HepG2 (cell line): ENCODE data around the gene ANKRD39. TPM values are rescaled to one million over a fixed set of nuclear protein-coding genes. Genes with fewer than 3 reads are reported as not detected.
A peak's percentile ranks its signal among the peaks of the same experiment; 100 is the strongest.

ENCODE experiments used
- ATF2 ChIP-seq: sonication (generic); formaldehyde crosslinking; IDR thresholded peaks from 2 replicates; pipeline ENCODE4 v1.4.0; 2020; ENCODE audit warnings: missing genetic modification reagents
- CEBPG ChIP-seq: IDR thresholded peaks from 2 replicates; pipeline ENCODE4 v1.6.1; 2016
- DZIP1 ChIP-seq: sonication (generic); formaldehyde crosslinking; IDR thresholded peaks from 2 replicates; pipeline ENCODE4 v1.5.0; 2020; ENCODE audit warnings: mild to moderate bottlenecking, missing genetic modification reagents
- GATAD2A ChIP-seq: IDR thresholded peaks from 2 replicates; pipeline ENCODE4 v1.6.1; 2016
- HBP1 ChIP-seq: IDR thresholded peaks from 2 replicates; pipeline ENCODE4 v1.6.1; 2016; ENCODE audit warnings: low read depth, control low read depth
- KDM3A ChIP-seq: IDR thresholded peaks from 2 replicates; pipeline ENCODE4 v1.6.1; 2018; ENCODE audit warnings: low read depth, missing compliant biosample characterization
- MAFF ChIP-seq: IDR thresholded peaks from 2 replicates; pipeline ENCODE4 v1.6.1; 2011; ENCODE audit warnings: low read depth, low read length, improper control_type of control experiment
- PHF8 ChIP-seq: sonication (generic); formaldehyde crosslinking; IDR thresholded peaks from 2 replicates; pipeline ENCODE4 v1.5.0; 2020; ENCODE audit warnings: missing genetic modification reagents
- POGZ ChIP-seq: sonication (generic); formaldehyde crosslinking; IDR thresholded peaks from 2 replicates; pipeline ENCODE4 v1.4.0; 2020; ENCODE audit warnings: mild to moderate bottlenecking, missing genetic modification reagents
- PRPF4 ChIP-seq: fragments of 200-400 bp; formaldehyde crosslinking; IDR thresholded peaks from 2 replicates; pipeline ENCODE4 v1.6.1; 2016; ENCODE audit warnings: low read length, low read depth; ENCODE audit not compliant: poor library complexity, severe bottlenecking
- SIN3B ChIP-seq: fragments of 150-350 bp; IDR thresholded peaks from 2 replicates; pipeline ENCODE4 v1.6.1; 2014; ENCODE audit warnings: low read length
- TBX3 ChIP-seq: fragments of 450-650 bp; IDR thresholded peaks from 2 replicates; pipeline ENCODE4 v1.6.1; 2017; ENCODE audit warnings: antibody characterized with exemption, mild to moderate bottlenecking, inconsistent platforms, borderline replicate concordance
- ZBTB7B ChIP-seq: sonication (generic); formaldehyde crosslinking; IDR thresholded peaks from 2 replicates; pipeline ENCODE4 v1.4.0; 2020; ENCODE audit warnings: missing genetic modification reagents
- ZNF17 ChIP-seq: sonication (generic); formaldehyde crosslinking; IDR thresholded peaks from 2 replicates; pipeline ENCODE4 v1.5.0; 2020; ENCODE audit warnings: mild to moderate bottlenecking, missing genetic modification reagents
- ZNF747 ChIP-seq: sonication (generic); formaldehyde crosslinking; IDR thresholded peaks from 2 replicates; pipeline ENCODE4 v1.8.1; 2023; ENCODE audit warnings: missing genetic modification reagents, mild to moderate bottlenecking, borderline replicate concordance
- ZNF761 ChIP-seq: sonication (generic); formaldehyde crosslinking; conservative IDR thresholded peaks from 2 replicates; pipeline ENCODE4 v1.4.0; 2020; ENCODE audit warnings: mild to moderate bottlenecking, missing genetic modification reagents
- ZSCAN22 ChIP-seq: sonication (generic); formaldehyde crosslinking; IDR thresholded peaks from 2 replicates; pipeline ENCODE4 v1.4.0; 2020; ENCODE audit warnings: mild to moderate bottlenecking, missing genetic modification reagents
- polyA plus RNA-seq, 8 experiments: library from polyadenylated mRNA; depleted of rRNA in 3 of 8; stranded (reverse) in 7 of 8; unstranded in 1 of 8; fragments of >200 nt; fragmentation: Illumina TruSeq in 4 of 8; extraction: Trizol in 4 of 8; gene quantifications; 2 replicates each; pipeline versions ENCODE4 v1.2.1 to v1.2.3, GENCODE V29; 2011 to 2016; ENCODE audit warnings: low read depth in 4 of 8, missing spikeins in 1 of 8, mixed read lengths in 1 of 8; ENCODE audit not compliant: insufficient read depth in 1 of 8
- total RNA-seq, 5 experiments: library from RNA; depleted of rRNA; stranded (reverse); fragments of >200 nt; fragmentation: Illumina TruSeq; extraction: Trizol; gene quantifications; 2 replicates each; pipeline ENCODE4 v1.2.3, GENCODE V29; 2016; ENCODE audit warnings: low read depth in 1 of 5
- TF ChIP-seq, protein P1 (sequence below): sonication (generic); formaldehyde crosslinking; IDR thresholded peaks from 2 replicates; pipeline ENCODE4 v1.5.0; 2020; ENCODE audit warnings: mild to moderate bottlenecking, missing genetic modification reagents
- TF ChIP-seq, protein P2 (sequence below): sonication (generic); formaldehyde crosslinking; IDR thresholded peaks from 2 replicates; pipeline ENCODE4 v1.5.0; 2020; ENCODE audit warnings: mild to moderate bottlenecking, low read depth, missing genetic modification reagents, borderline replicate concordance

Gene ANKRD39
- total and polyA plus RNA-seq, 2 of the 13 experiments (the other 11 are each of a cell fraction or from before 2014, with no cell fraction given): 23.2 to 24.8 TPM

GRCh38 chr2:96856776-96857666, 795 bp downstream of the ANKRD39 start (continued):
- TF ChIP-seq, protein P1, sequence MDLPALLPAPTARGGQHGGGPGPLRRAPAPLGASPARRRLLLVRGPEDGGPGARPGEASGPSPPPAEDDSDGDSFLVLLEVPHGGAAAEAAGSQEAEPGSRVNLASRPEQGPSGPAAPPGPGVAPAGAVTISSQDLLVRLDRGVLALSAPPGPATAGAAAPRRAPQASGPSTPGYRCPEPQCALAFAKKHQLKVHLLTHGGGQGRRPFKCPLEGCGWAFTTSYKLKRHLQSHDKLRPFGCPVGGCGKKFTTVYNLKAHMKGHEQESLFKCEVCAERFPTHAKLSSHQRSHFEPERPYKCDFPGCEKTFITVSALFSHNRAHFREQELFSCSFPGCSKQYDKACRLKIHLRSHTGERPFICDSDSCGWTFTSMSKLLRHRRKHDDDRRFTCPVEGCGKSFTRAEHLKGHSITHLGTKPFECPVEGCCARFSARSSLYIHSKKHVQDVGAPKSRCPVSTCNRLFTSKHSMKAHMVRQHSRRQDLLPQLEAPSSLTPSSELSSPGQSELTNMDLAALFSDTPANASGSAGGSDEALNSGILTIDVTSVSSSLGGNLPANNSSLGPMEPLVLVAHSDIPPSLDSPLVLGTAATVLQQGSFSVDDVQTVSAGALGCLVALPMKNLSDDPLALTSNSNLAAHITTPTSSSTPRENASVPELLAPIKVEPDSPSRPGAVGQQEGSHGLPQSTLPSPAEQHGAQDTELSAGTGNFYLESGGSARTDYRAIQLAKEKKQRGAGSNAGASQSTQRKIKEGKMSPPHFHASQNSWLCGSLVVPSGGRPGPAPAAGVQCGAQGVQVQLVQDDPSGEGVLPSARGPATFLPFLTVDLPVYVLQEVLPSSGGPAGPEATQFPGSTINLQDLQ (CRISPR knock-in tag): 0 out of 2 replicates have a peak, but pooled peaks have one; percentile 54
- TF ChIP-seq KDM3A (CRISPR knock-in tag): no peak
- no peak for TF ChIP-seq ZNF747 (CRISPR knock-in tag)
- TF ChIP-seq ZSCAN22: 0 out of 2 replicates have a peak, but pooled peaks have one; percentile 9
- TF ChIP-seq ZNF761: no peak
- no peak for TF ChIP-seq POGZ (CRISPR knock-in tag)
- no peak for TF ChIP-seq DZIP1 (CRISPR knock-in tag)
- 0 out of 2 replicates have a peak, but pooled peaks have one; percentile 21 for TF ChIP-seq ZBTB7B (CRISPR knock-in tag)
- peak; percentile 68 for TF ChIP-seq MAFF
- TF ChIP-seq HBP1 (CRISPR knock-in tag): no peak
- no peak for TF ChIP-seq GATAD2A (CRISPR knock-in tag)
- no peak for TF ChIP-seq ATF2 (CRISPR knock-in tag)
- TF ChIP-seq ZNF17 (CRISPR knock-in tag): no peak
- TF ChIP-seq CEBPG: peak; percentile 9; the same call in 1 of the 2 replicates
- TF ChIP-seq PHF8: no peak
- no peak for TF ChIP-seq PRPF4
- TF ChIP-seq TBX3: no peak
- TF ChIP-seq, protein P2, sequence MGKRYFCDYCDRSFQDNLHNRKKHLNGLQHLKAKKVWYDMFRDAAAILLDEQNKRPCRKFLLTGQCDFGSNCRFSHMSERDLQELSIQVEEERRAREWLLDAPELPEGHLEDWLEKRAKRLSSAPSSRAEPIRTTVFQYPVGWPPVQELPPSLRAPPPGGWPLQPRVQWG (CRISPR knock-in tag): no peak
- TF ChIP-seq SIN3B: no peak
